ENCODE data around the gene STK17B. TPM values are rescaled to one million over a fixed set of nuclear protein-coding genes. Genes with fewer than 3 reads are reported as not detected.

STK17B gene
- total and polyA plus RNA-seq, 2 experiments from 2014 or later: 5.7 to 13.7 TPM

DNA sequence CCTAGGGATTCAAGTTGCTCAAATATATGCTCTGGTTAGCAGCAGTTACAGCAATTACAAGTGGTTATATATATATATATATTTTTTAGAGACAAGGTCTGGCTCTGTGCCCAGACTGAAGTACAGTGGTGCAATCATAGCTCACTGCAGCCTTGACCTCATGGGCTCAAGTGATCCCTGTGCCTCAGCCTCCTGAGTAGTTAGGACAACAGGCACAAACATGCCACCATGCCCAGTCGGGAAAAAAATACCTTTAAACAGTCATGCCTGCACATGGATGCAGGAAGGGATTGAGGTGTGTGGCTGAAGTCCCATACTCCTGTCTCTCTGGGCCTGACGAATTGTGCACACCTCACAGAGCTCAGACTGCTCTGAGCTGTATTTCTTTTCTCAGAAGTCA, 83.2 kb downstream of the STK17B start (continued):
- TF ChIP-seq ZNF114 (CRISPR knock-in tag; IDR thresholded peaks at IDR 0.05) (no peak), NANOG (IDR thresholded peaks at IDR 0.05; ENCODE audit: borderline replicate concordance) (no peak)
- TF ChIP-seq, protein P1, sequence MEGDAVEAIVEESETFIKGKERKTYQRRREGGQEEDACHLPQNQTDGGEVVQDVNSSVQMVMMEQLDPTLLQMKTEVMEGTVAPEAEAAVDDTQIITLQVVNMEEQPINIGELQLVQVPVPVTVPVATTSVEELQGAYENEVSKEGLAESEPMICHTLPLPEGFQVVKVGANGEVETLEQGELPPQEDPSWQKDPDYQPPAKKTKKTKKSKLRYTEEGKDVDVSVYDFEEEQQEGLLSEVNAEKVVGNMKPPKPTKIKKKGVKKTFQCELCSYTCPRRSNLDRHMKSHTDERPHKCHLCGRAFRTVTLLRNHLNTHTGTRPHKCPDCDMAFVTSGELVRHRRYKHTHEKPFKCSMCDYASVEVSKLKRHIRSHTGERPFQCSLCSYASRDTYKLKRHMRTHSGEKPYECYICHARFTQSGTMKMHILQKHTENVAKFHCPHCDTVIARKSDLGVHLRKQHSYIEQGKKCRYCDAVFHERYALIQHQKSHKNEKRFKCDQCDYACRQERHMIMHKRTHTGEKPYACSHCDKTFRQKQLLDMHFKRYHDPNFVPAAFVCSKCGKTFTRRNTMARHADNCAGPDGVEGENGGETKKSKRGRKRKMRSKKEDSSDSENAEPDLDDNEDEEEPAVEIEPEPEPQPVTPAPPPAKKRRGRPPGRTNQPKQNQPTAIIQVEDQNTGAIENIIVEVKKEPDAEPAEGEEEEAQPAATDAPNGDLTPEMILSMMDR (conservative IDR thresholded peaks at IDR 0.05; ENCODE audit: low read depth in 2 of 2): no peak

DNA sequence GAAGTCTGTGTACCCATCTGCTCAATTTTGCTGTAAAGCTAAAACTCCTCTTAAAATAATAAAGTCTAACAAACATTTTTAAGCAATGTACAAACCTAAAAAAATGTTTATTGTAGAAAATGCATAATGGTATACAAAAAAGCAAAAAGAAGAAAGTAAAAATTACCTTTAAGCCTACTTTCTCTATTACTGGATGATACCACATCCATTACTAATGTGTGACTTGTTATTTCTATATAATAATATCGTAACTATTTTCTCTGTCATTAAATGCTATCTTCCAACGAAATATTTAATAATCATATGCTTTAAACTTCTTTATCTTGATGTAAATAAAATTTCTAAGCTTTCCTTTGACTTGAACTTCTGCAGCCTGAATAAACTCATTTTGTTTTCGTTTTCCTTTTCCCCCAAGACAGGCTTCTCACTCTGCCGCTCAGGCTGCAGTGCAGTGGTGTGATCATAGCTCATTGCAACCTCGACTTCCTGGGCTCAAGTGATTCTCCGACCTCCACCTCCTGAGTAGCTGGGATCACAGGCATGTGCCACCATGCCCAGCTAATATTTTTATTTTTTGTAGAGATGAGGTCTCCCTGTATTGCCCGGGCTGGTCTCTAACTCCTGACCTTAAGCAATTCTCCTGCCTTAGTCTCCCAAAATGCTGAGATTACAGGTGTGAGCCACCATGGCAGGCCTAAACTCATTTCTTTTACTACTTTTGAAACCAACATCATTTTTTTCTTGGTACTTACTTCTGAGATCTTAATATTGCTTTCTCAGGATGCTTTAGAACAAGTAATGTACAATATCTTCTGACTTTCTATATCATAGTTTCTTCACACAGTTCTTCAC, 84.6 kb downstream of the STK17B start:
- H3F3A ChIP-seq (replicated peaks; ENCODE audit: low read depth): no peaks in the 10 kb centered on the region
- ATAC-seq: no peak
- H3K9me2 ChIP-seq (ENCODE audit: insufficient read depth): no peaks in the 10 kb centered on the region
- no peak for DNase-seq (ENCODE audit: low spot score)
- H4K20me1 ChIP-seq (replicated peaks; ENCODE audit: insufficient read depth): no peaks in the 10 kb centered on the region
- Mint-ChIP-seq H3K27ac (no peak overlapping the region), H3K27me3 (ENCODE audit: insufficient read depth, low read depth, poor library complexity) (peaks cover 2% of the 10 kb centered on the region), H3K4me1 (no peaks in the 10 kb centered on the region), H3K36me3 (ENCODE audit: low read depth) (peaks cover 37% of the 10 kb centered on the region), H3K9me3 (peaks cover 50% of the 10 kb centered on the region), H3K4me3 (no peak overlapping the region)
- H3K4me3 ChIP-seq: no peak overlapping the region
- no peaks in the 10 kb centered on the region for H3K4me1 ChIP-seq (ENCODE audit: insufficient read depth)
- no peaks in the 10 kb centered on the region; the same call in 1 of the 2 replicates for H3K36me3 ChIP-seq (ENCODE audit: insufficient read depth)
- peak overlapping the region; percentile 74; the same call in 1 of the 2 replicates for H2AFZ ChIP-seq
- no peak overlapping the region for H3K27ac ChIP-seq (ENCODE audit: low read depth)
- H3K4me2 ChIP-seq: no peak overlapping the region
- H3K79me2 ChIP-seq (replicated peaks; ENCODE audit: insufficient read depth): no peaks in the 10 kb centered on the region
- no peaks in the 10 kb centered on the region for H3K27me3 ChIP-seq (ENCODE audit: insufficient read depth)
- TF ChIP-seq EZH2phosphoT487 (IDR thresholded peaks at IDR 0.05; ENCODE audit: unreplicated experiment): no peak
- no peak for TF ChIP-seq ZNF331 (CRISPR knock-in tag; IDR thresholded peaks at IDR 0.05; ENCODE audit: low read depth)
- TF ChIP-seq POLR2AphosphoS5 (IDR thresholded peaks at IDR 0.05; ENCODE audit: low read depth): no peak
- TF ChIP-seq, protein P2, sequence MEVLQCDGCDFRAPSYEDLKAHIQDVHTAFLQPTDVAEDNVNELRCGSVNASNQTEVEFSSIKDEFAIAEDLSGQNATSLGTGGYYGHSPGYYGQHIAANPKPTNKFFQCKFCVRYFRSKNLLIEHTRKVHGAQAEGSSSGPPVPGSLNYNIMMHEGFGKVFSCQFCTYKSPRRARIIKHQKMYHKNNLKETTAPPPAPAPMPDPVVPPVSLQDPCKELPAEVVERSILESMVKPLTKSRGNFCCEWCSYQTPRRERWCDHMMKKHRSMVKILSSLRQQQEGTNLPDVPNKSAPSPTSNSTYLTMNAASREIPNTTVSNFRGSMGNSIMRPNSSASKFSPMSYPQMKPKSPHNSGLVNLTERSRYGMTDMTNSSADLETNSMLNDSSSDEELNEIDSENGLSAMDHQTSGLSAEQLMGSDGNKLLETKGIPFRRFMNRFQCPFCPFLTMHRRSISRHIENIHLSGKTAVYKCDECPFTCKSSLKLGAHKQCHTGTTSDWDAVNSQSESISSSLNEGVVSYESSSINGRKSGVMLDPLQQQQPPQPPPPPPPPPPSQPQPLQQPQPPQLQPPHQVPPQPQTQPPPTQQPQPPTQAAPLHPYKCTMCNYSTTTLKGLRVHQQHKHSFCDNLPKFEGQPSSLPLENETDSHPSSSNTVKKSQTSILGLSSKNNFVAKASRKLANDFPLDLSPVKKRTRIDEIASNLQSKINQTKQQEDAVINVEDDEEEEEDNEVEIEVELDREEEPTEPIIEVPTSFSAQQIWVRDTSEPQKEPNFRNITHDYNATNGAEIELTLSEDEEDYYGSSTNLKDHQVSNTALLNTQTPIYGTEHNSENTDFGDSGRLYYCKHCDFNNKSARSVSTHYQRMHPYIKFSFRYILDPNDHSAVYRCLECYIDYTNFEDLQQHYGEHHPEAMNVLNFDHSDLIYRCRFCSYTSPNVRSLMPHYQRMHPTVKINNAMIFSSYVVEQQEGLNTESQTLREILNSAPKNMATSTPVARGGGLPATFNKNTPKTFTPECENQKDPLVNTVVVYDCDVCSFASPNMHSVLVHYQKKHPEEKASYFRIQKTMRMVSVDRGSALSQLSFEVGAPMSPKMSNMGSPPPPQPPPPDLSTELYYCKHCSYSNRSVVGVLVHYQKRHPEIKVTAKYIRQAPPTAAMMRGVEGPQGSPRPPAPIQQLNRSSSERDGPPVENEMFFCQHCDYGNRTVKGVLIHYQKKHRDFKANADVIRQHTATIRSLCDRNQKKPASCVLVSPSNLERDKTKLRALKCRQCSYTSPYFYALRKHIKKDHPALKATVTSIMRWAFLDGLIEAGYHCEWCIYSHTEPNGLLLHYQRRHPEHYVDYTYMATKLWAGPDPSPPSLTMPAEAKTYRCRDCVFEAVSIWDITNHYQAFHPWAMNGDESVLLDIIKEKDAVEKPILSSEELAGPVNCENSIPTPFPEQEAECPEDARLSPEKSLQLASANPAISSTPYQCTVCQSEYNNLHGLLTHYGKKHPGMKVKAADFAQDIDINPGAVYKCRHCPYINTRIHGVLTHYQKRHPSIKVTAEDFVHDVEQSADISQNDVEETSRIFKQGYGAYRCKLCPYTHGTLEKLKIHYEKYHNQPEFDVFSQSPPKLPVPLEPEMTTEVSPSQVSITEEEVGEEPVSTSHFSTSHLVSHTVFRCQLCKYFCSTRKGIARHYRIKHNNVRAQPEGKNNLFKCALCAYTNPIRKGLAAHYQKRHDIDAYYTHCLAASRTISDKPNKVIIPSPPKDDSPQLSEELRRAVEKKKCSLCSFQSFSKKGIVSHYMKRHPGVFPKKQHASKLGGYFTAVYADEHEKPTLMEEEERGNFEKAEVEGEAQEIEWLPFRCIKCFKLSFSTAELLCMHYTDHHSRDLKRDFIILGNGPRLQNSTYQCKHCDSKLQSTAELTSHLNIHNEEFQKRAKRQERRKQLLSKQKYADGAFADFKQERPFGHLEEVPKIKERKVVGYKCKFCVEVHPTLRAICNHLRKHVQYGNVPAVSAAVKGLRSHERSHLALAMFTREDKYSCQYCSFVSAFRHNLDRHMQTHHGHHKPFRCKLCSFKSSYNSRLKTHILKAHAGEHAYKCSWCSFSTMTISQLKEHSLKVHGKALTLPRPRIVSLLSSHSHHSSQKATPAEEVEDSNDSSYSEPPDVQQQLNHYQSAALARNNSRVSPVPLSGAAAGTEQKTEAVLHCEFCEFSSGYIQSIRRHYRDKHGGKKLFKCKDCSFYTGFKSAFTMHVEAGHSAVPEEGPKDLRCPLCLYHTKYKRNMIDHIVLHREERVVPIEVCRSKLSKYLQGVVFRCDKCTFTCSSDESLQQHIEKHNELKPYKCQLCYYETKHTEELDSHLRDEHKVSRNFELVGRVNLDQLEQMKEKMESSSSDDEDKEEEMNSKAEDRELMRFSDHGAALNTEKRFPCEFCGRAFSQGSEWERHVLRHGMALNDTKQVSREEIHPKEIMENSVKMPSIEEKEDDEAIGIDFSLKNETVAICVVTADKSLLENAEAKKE (CRISPR knock-in tag; IDR thresholded peaks at IDR 0.05): no peak
- TF ChIP-seq ZNF114 (CRISPR knock-in tag; IDR thresholded peaks at IDR 0.05): no peak
- no peak for TF ChIP-seq CREB1 (CRISPR knock-in tag; IDR thresholded peaks at IDR 0.05; ENCODE audit: low read depth)
- TF ChIP-seq, protein P1 (conservative IDR thresholded peaks at IDR 0.05; ENCODE audit: low read depth in 2 of 2): no peak
- TF ChIP-seq JUNB (IDR thresholded peaks at IDR 0.05; ENCODE audit: unreplicated experiment): no peak
- TF ChIP-seq, protein P3, sequence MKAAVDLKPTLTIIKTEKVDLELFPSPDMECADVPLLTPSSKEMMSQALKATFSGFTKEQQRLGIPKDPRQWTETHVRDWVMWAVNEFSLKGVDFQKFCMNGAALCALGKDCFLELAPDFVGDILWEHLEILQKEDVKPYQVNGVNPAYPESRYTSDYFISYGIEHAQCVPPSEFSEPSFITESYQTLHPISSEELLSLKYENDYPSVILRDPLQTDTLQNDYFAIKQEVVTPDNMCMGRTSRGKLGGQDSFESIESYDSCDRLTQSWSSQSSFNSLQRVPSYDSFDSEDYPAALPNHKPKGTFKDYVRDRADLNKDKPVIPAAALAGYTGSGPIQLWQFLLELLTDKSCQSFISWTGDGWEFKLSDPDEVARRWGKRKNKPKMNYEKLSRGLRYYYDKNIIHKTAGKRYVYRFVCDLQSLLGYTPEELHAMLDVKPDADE (IDR thresholded peaks at IDR 0.05): no peak

Data from GM23338 (cell line).